Measurements from ENCODE around the gene PAPSS2. TPM values are rescaled to one million over a fixed set of nuclear protein-coding genes. Genes with fewer than 3 reads are reported as not detected.
A peak's percentile ranks its signal among the peaks of the same experiment; 100 is the strongest.

PAPSS2 gene
- total and polyA plus RNA-seq, 2 experiments from 2014 or later: 13.2 to 19.6 TPM

GRCh38 chr10:87670586-87670985, 10.9 kb downstream of the PAPSS2 start:
- ATAC-seq (no peak), DNase-seq (ENCODE audit: low spot score) (no peak)
- H3K36me3 ChIP-seq (ENCODE audit: insufficient read depth): no peaks in the 10 kb centered on the region
- no peaks in the 10 kb centered on the region for H3K9me2 ChIP-seq (ENCODE audit: insufficient read depth)
- H4K20me1 ChIP-seq (replicated peaks; ENCODE audit: insufficient read depth): no peaks in the 10 kb centered on the region
- 0 out of 2 replicates have a peak overlapping the region, but pooled peaks have one; percentile 21 for H3K27ac ChIP-seq (ENCODE audit: low read depth)
- Mint-ChIP-seq H3K4me3 (no peak overlapping the region), H3K36me3 (ENCODE audit: low read depth) (peaks cover 15% of the 10 kb centered on the region; the same call in 2 of the 3 replicates), H3K27ac (no peak overlapping the region), H3K9me3 (no peaks in the 10 kb centered on the region), H3K27me3 (ENCODE audit: insufficient read depth, low read depth, poor library complexity) (peaks cover 1% of the 10 kb centered on the region), H3K4me1 (peaks cover 15% of the 10 kb centered on the region)
- H3F3A ChIP-seq (replicated peaks; ENCODE audit: low read depth): no peaks in the 10 kb centered on the region
- H3K4me3 ChIP-seq: no peak overlapping the region
- no peaks in the 10 kb centered on the region for H3K27me3 ChIP-seq (ENCODE audit: insufficient read depth)
- H3K79me2 ChIP-seq (replicated peaks; ENCODE audit: insufficient read depth): peaks cover 29% of the 10 kb centered on the region
- H3K4me2 ChIP-seq: no peak overlapping the region
- no peak for TF ChIP-seq ETS1 (IDR thresholded peaks at IDR 0.05)
- TF ChIP-seq CTCF (conservative IDR thresholded peaks at IDR 0.05; ENCODE audit: low read depth in 2 of 2): no peak
- TF ChIP-seq EZH2phosphoT487 (IDR thresholded peaks at IDR 0.05; ENCODE audit: unreplicated experiment): no peak
- TF ChIP-seq EZH2 (IDR thresholded peaks at IDR 0.05; ENCODE audit: low read depth, unreplicated experiment): no peak
- TF ChIP-seq STAT1 (IDR thresholded peaks at IDR 0.05; ENCODE audit: unreplicated experiment): no peak
- TF ChIP-seq REST (IDR thresholded peaks at IDR 0.05; ENCODE audit: unreplicated experiment): no peak
- TF ChIP-seq ZNF462 (CRISPR knock-in tag; IDR thresholded peaks at IDR 0.05): no peak
- TF ChIP-seq POLR2AphosphoS5 (IDR thresholded peaks at IDR 0.05; ENCODE audit: low read depth): no peak
- no peak for TF ChIP-seq JUNB (IDR thresholded peaks at IDR 0.05; ENCODE audit: unreplicated experiment)
- no peak for TF ChIP-seq ZNF331 (CRISPR knock-in tag; IDR thresholded peaks at IDR 0.05; ENCODE audit: low read depth)
- TF ChIP-seq NANOG (IDR thresholded peaks at IDR 0.05; ENCODE audit: borderline replicate concordance): no peak
- TF ChIP-seq CREB1 (CRISPR knock-in tag; IDR thresholded peaks at IDR 0.05; ENCODE audit: low read depth): no peak
- TF ChIP-seq ZNF114 (CRISPR knock-in tag; IDR thresholded peaks at IDR 0.05): no peak
- H2AFZ ChIP-seq: no peak overlapping the region
- H3K4me1 ChIP-seq (ENCODE audit: insufficient read depth): peaks cover 11% of the 10 kb centered on the region

Measured in GM23338 (cell line).